Gastroesophageal sphincter (tissue), 4 donors: ENCODE results near the gene FAN1. TPM values are rescaled to one million over a fixed set of nuclear protein-coding genes. Genes with fewer than 3 reads are reported as not detected.
A peak's percentile ranks its signal among the peaks of the same experiment; 100 is the strongest.

Source experiments
- ATAC-seq: fragments of 150-250 bp; one replicate; pipeline ENCODE4 v1.9.1; 2016; ENCODE audit warnings: mild to moderate bottlenecking, moderate library complexity
- H3K27ac ChIP-seq, 4 donors: fragments of 200-600 bp; sonication (generic) in 3 of 4; 1 replicate in 3 of 4; 2 replicates in 1 of 4; pipeline ENCODE4 v1.5.1; 2016 to 2019
- H3K27me3 ChIP-seq: fragments of 200-600 bp; sonication (generic); one replicate; pipeline ENCODE4 v1.5.1; 2019
- H3K36me3 ChIP-seq, 2 donors: fragments of 200-600 bp; sonication (generic); one replicate each; pipeline ENCODE4 v1.5.1; 2019; ENCODE audit warnings: control low read depth in 1 of 2
- H3K4me1 ChIP-seq, 3 donors: fragments of 200-600 bp; sonication (generic); 1 replicate in 2 of 3; 2 replicates in 1 of 3; pipeline ENCODE4 v1.5.1; 2016 to 2019; ENCODE audit warnings: control low read depth in 2 of 3
- H3K4me3 ChIP-seq, 2 donors: fragments of 200-600 bp; sonication (generic); one replicate each; pipeline ENCODE4 v1.5.1; 2019; ENCODE audit warnings: mild to moderate bottlenecking in 1 of 2, moderate library complexity in 1 of 2
- H3K9me3 ChIP-seq, 3 donors: fragments of 200-600 bp; sonication (generic); one replicate each; pipeline ENCODE4 v1.5.1; 2017 to 2019; ENCODE audit warnings: control low read depth in 2 of 3
- CTCF ChIP-seq, 4 experiments: fragments of 200-600 bp in 2 of 4; fragments of 450-650 bp in 2 of 4; sonication (generic) in 1 of 4; IDR thresholded peaks; one replicate each; pipeline ENCODE4 v1.5.1; 2017 to 2019; ENCODE audit warnings: antibody characterized with exemption in 4 of 4, mild to moderate bottlenecking in 2 of 4, moderate library complexity in 2 of 4
- EP300 ChIP-seq: sonication (generic); formaldehyde crosslinking; IDR thresholded peaks from one replicate; pipeline ENCODE4 v1.6.1; 2017; ENCODE audit warnings: antibody characterized with exemption, mild to moderate bottlenecking
- POLR2A ChIP-seq, 2 donors: fragments of 450-650 bp; IDR thresholded peaks; one replicate each; pipeline ENCODE4 v1.6.1; 2017; ENCODE audit warnings: antibody characterized with exemption in 2 of 2, mild to moderate bottlenecking in 2 of 2, moderate library complexity in 1 of 2
- POLR2AphosphoS5 ChIP-seq: sonication (generic); formaldehyde crosslinking; IDR thresholded peaks from one replicate; pipeline ENCODE4 v1.6.1; 2017; ENCODE audit warnings: antibody characterized with exemption
- WGBS, 2 donors: methylation state at CpG; one replicate each; pipeline ENCODE4 v1.1.5; 2018; ENCODE audit warnings: low coverage in 1 of 2; 5-methylcytosine and 5-hydroxymethylcytosine counted together
- total RNA-seq, 4 donors: library from RNA; depleted of rRNA; stranded (reverse); fragments of >200 nt; gene quantifications; one replicate each; pipeline ENCODE4 v1.1.0, GENCODE V29; 2016

The FAN1 gene
- total RNA-seq, 4 donors from 2014 or later, result 16.8 to 23.0 (median 22.1) TPM

GRCh38 chr15:30921781-30922479 lies 18.2 kb downstream of the FAN1 start:
- H3K36me3 ChIP-seq, result peaks cover 0 to 98% of the 10 kb centered on the region in 2 donors
- H3K9me3 ChIP-seq, result no peaks in the 10 kb centered on the region
- 63 to 79% methylated on average over 4 to 9 of the region's 9 CpGs for WGBS, 2 donors
- H3K4me3 ChIP-seq, result no peak overlapping the region
- no peak for TF ChIP-seq POLR2A (IDR thresholded peaks at IDR 0.05)
- no peak for TF ChIP-seq CTCF (IDR thresholded peaks at IDR 0.05)
- TF ChIP-seq EP300, result no peak
- no peak for TF ChIP-seq POLR2AphosphoS5
- H3K4me1 ChIP-seq, result no peaks in the 10 kb centered on the region
- no peak for ATAC-seq
- H3K27ac ChIP-seq, result peak overlapping the region in 3 of 4 donors; percentile 2 to 42 (median 23)
- no peaks in the 10 kb centered on the region for H3K27me3 ChIP-seq

GRCh38 chr15:30922480-30923311 lies 19.0 kb downstream of the FAN1 start:
- Histone ChIP-seq H3K27me3 (no peaks in the 10 kb centered on the region), H3K9me3 (no peaks in the 10 kb centered on the region), H3K4me1 (no peaks in the 10 kb centered on the region), H3K27ac (peak overlapping the region in 3 of 4 donors; percentile 42 to 54 (median 45)), H3K4me3 (no peak overlapping the region), H3K36me3 (peaks cover 0 to 100% of the 10 kb centered on the region in 2 donors)
- TF ChIP-seq CTCF (IDR thresholded peaks at IDR 0.05), result no peak
- no peak for TF ChIP-seq EP300
- no peak for TF ChIP-seq POLR2A (IDR thresholded peaks at IDR 0.05)
- no peak for TF ChIP-seq POLR2AphosphoS5
- 58 to 74% methylated on average over 4 to 9 of the region's 14 CpGs for WGBS, 2 donors
- peak; percentile 32 for ATAC-seq

- no peak for ATAC-seq
- peaks cover 0 to 100% of the 10 kb centered on the region in 2 donors for H3K36me3 ChIP-seq
- H3K4me3 ChIP-seq, result no peak overlapping the region
- H3K27me3 ChIP-seq, result no peaks in the 10 kb centered on the region
- H3K4me1 ChIP-seq, result no peaks in the 10 kb centered on the region
- WGBS, 2 donors, result 78 to 100% methylated on average over 1 to 3 of the region's 7 CpGs
- peak overlapping the region in 2 of 4 donors; percentile 42 to 54 for H3K27ac ChIP-seq
- no peak for TF ChIP-seq CTCF (IDR thresholded peaks at IDR 0.05)
- TF ChIP-seq POLR2A (IDR thresholded peaks at IDR 0.05), result no peak
- no peak for TF ChIP-seq EP300
- TF ChIP-seq POLR2AphosphoS5, result no peak
- no peaks in the 10 kb centered on the region for H3K9me3 ChIP-seq
These were observed 19.7 kb downstream of the FAN1 start for GRCh38 chr15:30923429-30923828.

GRCh38 chr15:30924353-30924752 lies 20.6 kb downstream of the FAN1 start:
- Histone ChIP-seq H3K4me3 (no peak overlapping the region), H3K27ac (peak overlapping the region in 1 of 4 donors; percentile 16), H3K4me1 (no peaks in the 10 kb centered on the region), H3K9me3 (no peaks in the 10 kb centered on the region), H3K36me3 (peaks cover 0 to 99% of the 10 kb centered on the region in 2 donors), H3K27me3 (no peaks in the 10 kb centered on the region)
- TF ChIP-seq CTCF (IDR thresholded peaks at IDR 0.05), result no peak
- TF ChIP-seq POLR2A (IDR thresholded peaks at IDR 0.05), result no peak
- TF ChIP-seq POLR2AphosphoS5, result no peak
- no peak for TF ChIP-seq EP300
- ATAC-seq, result no peak
- WGBS, 2 donors, result 69 to 88% methylated on average over 1 to 2 of the region's 5 CpGs
